ENCODE measurements around the gene CXXC5.

The CXXC5 gene

GRCh38 chr5:139638736-139639618 lies 9.2 kb upstream of the CXXC5 start:
- TF ChIP-seq CTCF (IDR thresholded peaks at IDR 0.05; ENCODE audit: borderline replicate concordance, insufficient read depth, low read depth, low read length), result no peak
- no peak overlapping the region for H3K4me3 ChIP-seq (ENCODE audit: low read depth, low read length)

- no peak overlapping the region for H3K4me3 ChIP-seq (ENCODE audit: low read depth, low read length)
- TF ChIP-seq CTCF (IDR thresholded peaks at IDR 0.05; ENCODE audit: borderline replicate concordance, insufficient read depth, low read depth, low read length), result no peak
These were observed 8.3 kb upstream of the CXXC5 start for GRCh38 chr5:139639619-139640380.

- no peak for TF ChIP-seq CTCF (IDR thresholded peaks at IDR 0.05; ENCODE audit: borderline replicate concordance, insufficient read depth, low read depth, low read length)
These were observed 7.6 kb upstream of the CXXC5 start for GRCh38 chr5:139640421-139641115.

GRCh38 chr5:139641116-139642080 lies 6.8 kb upstream of the CXXC5 start:
- TF ChIP-seq CTCF (IDR thresholded peaks at IDR 0.05; ENCODE audit: borderline replicate concordance, insufficient read depth, low read depth, low read length), result no peak
- no peak overlapping the region for H3K4me3 ChIP-seq (ENCODE audit: low read depth, low read length)

More at GRCh38 chr5:139640421-139641115, 7.6 kb upstream of the CXXC5 start:
- no peak overlapping the region for H3K4me3 ChIP-seq (ENCODE audit: low read depth, low read length)

GRCh38 chr5:139642213-139642612 lies 5.9 kb upstream of the CXXC5 start:
- no peak overlapping the region for H3K4me3 ChIP-seq (ENCODE audit: low read depth, low read length)
- TF ChIP-seq CTCF (IDR thresholded peaks at IDR 0.05; ENCODE audit: borderline replicate concordance, insufficient read depth, low read depth, low read length), result no peak
